Retinal pigment epithelial cell (primary cell): Measurements from ENCODE around the gene SPDYE16.
"Not testable (repeated sequence)": the region's sequence is repeated elsewhere in the genome, so short reads cannot be mapped to it uniquely, and the experiment has no call there.

Experiments used
- DNase-seq: peaks from one replicate; pipeline ENCODE4 v3.0.0-alpha.2; 2010; ENCODE audit warnings: low read depth
- H3K4me3 ChIP-seq: 2 replicates; pipeline ENCODE4 v1.5.1; 2011; ENCODE audit warnings: mild to moderate bottlenecking, low read length, control low read depth, moderate library complexity
- TF ChIP-seq, protein P1 (sequence below): conservative IDR thresholded peaks from 2 replicates; pipeline ENCODE4 v1.5.1; 2011; ENCODE audit warnings: low read depth, low read length, control low read depth, inconsistent platforms

SPDYE16 gene

DNA sequence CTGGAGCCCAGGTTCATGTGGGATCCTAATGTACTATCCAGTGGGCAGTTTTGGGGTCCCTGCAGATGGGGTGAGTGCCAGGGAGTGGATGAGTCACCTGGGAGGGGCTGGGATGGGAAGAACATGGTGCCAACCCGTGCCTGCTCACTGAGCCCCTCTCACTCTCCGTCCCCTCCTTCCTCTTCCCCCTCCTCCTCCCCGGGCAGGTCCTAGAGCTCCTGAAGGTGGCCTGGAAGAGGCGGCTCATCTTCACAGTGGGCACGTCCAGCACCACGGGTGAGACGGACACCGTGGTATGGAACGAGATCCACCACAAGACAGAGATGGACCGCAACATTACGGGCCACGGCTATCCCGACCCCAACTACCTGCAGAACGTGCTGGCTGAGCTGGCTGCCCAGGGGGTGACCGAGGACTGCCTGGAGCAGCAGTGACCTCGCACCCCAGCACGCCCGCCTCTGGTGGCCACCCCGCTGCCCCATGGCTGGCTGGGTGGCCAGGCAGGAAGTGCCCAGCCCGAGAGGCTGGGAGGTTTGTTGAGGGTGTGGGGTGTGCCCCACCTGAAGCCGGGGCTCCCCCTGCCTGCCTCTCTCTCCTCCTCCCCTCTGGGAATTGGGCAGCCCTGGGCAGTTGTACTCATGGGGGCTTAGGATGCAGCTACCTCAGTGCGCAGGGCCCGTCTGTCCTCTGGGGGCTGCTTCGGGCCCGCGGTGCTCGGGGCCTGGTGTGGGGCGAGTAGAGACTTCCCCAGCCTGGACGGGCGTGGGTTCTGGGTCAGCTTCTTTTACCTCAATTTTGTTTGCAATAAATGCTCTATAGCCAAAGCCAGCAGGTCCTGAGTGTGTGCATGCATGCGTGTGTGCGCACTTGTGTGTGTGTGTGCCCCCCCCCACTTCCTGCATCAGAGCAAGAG, 37.7 kb downstream of the SPDYE16 start:
- TF ChIP-seq, protein P1, sequence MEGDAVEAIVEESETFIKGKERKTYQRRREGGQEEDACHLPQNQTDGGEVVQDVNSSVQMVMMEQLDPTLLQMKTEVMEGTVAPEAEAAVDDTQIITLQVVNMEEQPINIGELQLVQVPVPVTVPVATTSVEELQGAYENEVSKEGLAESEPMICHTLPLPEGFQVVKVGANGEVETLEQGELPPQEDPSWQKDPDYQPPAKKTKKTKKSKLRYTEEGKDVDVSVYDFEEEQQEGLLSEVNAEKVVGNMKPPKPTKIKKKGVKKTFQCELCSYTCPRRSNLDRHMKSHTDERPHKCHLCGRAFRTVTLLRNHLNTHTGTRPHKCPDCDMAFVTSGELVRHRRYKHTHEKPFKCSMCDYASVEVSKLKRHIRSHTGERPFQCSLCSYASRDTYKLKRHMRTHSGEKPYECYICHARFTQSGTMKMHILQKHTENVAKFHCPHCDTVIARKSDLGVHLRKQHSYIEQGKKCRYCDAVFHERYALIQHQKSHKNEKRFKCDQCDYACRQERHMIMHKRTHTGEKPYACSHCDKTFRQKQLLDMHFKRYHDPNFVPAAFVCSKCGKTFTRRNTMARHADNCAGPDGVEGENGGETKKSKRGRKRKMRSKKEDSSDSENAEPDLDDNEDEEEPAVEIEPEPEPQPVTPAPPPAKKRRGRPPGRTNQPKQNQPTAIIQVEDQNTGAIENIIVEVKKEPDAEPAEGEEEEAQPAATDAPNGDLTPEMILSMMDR, result no peak
- DNase-seq, result no peak
- no peak overlapping the region for H3K4me3 ChIP-seq

DNA sequence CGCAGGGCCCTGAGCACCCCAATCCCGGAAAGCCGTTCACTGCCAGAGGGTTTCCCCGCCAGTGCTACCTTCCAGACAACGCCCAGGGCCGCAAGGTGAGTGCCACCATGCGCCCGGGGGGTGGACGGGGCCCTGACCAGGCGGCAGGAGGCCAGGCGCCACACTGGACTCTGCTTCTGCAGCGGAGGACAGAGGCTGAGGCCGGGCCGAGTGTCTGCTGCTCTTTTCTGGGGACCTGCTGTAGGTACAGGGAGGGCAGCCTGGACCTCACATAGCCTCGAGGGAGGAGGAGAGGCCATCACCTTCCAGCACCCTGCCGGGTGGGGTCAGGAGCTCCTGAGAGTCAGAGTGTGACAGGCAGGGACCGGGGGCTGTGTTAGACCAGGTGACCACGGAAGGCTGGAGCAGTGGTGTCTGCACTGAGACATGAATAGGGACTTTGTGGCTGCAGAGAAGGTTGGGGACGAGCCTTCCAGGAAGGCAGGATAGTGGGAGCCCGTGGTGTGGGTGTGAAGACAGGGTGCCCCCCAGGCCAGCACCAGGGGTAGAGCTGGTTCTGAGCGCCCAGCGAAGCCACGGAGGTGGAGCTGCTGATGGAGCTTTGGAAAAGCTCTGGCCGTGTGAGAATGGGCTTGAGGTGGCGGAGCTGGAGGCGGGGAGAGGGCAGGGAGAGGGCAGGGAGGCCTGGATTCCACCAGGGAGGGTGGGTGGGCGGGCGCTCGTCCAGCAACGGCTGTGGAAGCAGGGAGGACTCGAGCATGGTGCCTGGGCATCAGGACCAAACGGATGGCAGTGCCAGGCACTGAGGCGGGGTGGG, 38.5 kb downstream of the SPDYE16 start:
- not testable (repeated sequence) for DNase-seq

GRCh38 chr7:76503244-76503643, 39.9 kb downstream of the SPDYE16 start:
- H3K4me3 ChIP-seq, DNase-seq: not testable (repeated sequence)

More for the DNA sequence above, 38.5 kb downstream of the SPDYE16 start:
- not testable (repeated sequence) for H3K4me3 ChIP-seq

DNA sequence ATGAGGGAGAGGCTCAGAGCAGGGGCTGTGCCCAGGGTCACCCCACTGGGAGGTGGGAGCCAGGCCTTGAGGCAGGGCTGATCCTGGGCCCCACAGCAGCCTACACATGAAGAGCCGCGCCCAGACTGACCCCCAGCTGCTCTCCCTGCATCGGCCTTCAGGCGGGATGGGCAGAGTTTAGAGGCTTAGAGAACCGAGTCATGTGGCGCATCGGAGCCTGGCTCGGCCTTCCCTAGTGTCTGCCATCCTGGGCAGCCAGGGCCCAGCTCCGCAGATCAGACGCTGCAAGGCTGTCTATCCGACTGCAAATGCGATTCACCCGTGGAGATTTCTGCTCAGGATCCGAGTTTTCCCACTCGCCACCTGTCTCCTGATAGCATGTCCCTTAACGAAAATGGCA, 40.3 kb downstream of the SPDYE16 start:
- H3K4me3 ChIP-seq, result not testable (repeated sequence)
- peak; percentile 28 for DNase-seq

- H3K4me3 ChIP-seq, DNase-seq: not testable (repeated sequence)
Measured at GRCh38 chr7:76502224-76502623, 40.9 kb downstream of the SPDYE16 start.

DNA sequence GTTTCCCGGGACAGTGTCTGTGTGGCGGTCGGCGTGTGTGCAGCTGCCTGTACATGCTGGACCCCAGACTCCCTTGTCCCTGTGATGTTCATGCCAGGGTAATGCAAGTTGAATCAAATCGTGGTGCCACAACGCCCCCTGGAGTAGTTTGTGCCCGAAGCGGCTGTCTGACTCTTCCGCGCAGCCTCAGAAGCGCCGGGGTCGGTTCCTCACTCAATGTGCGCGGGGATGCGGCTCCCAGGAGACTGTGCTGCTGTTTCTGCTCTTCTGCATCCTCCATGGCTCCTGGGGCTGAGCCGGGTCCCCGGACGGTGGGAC, 43.2 kb downstream of the SPDYE16 start:
- not testable (repeated sequence) for H3K4me3 ChIP-seq, DNase-seq

GRCh38 chr7:76499201-76499923, 43.7 kb downstream of the SPDYE16 start:
- not testable (repeated sequence) for DNase-seq, H3K4me3 ChIP-seq

DNA sequence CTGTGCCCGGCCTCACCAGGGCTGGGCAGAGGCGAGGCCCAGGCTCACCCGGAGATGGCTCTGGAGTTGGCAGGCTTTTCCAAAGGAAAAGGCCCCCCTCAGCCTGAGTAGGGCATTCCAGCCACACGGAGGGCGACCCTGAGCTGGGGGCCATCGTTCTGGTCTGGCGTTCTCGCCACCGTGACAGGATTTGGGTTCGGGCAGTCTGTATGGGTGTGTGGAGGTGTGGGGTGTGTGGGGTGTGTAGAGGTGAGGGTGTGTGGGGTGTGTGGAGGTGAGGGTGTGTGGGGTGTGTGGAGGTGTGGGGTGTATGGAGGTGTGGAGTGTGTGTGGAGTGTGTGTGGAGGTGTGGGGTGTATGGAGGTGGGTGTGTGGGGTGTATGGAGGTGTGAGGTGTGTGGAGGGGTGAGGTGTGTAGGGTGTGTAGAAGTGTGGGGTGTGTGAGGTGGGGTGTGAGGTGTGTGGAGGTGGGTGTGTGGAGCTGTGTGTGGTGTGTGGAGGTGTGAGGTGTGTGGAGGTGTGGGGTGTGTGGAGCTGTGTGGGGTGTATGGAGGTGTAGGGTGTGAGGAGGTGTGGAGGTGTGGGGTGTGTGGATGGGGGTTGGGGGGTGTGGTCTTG, 44.4 kb downstream of the SPDYE16 start:
- not testable (repeated sequence) for DNase-seq, H3K4me3 ChIP-seq

- not testable (repeated sequence) for H3K4me3 ChIP-seq, DNase-seq
Measured at GRCh38 chr7:76497918-76498582, 45.0 kb downstream of the SPDYE16 start.

DNA sequence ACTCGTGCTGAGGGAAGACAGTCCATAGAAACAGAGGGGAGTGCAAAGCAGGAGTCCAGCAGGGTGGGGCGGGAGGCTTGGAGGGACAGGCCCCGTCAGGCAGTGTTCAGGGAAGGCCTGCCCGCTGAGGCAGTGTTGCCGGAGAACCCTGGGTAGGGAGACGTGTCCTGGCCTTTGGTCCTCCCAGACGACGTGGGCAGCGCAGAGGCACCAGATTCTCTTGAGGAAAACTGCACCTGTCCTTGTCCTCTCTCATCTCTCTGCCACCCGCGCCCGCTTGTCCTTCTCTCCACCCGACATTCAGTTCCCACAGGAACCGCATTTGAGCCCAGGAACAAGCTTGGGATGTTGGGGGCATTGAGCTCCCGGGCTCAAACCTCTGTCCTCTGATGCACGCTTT, 47.4 kb downstream of the SPDYE16 start:
- H3K4me3 ChIP-seq, DNase-seq: not testable (repeated sequence)

- not testable (repeated sequence) for H3K4me3 ChIP-seq, DNase-seq
Measured at GRCh38 chr7:76492139-76492538, 51.0 kb downstream of the SPDYE16 start.

- H3K4me3 ChIP-seq, result not testable (repeated sequence)
Measured at GRCh38 chr7:76487969-76488368, 55.1 kb downstream of the SPDYE16 start.

DNA sequence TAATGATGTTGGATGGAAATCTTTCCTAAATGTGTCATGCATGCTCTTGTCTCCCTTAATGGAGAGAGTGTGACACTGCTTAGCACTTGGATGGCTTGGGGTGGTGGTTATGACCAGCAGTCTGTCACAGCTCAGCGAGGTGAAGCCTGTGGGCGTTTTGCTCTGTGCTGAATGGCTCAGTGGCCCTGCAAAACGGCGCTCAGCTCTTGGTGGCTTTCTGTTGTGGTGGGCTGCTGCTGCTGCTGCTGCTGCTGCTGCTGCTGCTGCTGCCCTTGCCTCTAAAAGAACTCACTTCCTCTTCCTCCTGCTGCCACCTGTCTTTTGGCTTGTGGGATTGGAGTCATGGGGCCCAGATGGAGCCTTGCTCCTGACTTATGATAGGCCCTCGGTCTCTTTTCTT, 56.5 kb downstream of the SPDYE16 start:
- DNase-seq, H3K4me3 ChIP-seq: not testable (repeated sequence)

More at GRCh38 chr7:76487969-76488368, 55.1 kb downstream of the SPDYE16 start:
- not testable (repeated sequence) for DNase-seq

DNA sequence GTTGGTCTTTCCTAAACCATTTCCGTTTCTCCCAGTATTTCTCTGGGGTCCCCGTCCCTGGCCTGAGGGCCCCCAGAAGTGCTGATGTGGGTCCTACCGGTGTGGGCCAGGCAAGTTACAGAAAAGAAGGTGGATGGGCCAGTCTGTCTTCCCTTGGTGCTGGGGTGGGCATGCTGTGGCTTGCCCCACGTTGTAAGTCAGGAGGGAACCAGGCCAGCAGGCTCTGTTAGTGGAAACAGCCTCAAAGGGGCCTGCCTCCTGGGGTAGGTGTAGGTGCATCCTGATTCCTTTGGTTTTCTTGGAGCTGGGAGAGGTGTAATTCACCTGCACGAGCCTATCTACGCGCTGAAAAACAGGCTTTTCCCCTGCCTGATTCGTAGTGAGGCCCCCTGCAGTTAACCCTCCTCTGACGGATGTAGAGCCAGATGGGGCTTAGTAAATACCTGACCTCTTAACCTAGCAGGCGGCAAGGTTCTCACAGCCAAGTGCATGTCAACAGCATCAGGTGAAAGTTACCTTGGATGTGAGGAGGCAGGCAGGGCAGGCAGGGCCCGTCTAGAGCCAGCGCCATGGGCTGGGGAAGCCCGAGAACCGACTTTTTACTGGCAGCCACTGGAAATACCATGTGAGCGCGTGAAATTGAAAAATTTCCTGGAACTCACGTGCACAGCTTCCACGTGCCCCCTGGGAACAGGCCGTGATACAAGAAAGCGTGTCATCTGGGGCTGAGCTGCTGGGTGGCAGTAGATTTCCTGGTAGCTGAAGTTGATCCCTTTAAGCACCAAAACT, 57.1 kb downstream of the SPDYE16 start:
- DNase-seq, H3K4me3 ChIP-seq: not testable (repeated sequence)

DNA sequence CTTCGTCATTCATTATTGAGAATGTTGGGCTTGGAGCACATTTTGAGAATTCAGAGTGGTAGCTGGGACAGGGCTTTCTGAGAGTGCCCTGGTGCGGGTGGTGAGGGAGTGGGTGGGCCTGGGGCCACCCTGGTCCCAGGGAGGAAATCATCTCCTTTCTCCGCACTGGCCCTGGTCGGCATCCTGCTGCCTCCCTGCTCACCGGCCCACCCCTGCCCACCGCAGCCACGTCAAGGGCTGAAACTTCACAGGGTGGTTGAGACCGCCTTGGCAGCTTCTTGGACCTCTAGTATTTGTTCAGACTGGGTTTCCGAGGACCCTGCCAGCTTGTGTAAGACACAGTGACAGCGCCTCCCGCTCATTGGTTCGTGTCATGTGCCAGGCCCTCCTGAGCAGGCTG, 58.6 kb downstream of the SPDYE16 start:
- DNase-seq, H3K4me3 ChIP-seq: not testable (repeated sequence)

DNA sequence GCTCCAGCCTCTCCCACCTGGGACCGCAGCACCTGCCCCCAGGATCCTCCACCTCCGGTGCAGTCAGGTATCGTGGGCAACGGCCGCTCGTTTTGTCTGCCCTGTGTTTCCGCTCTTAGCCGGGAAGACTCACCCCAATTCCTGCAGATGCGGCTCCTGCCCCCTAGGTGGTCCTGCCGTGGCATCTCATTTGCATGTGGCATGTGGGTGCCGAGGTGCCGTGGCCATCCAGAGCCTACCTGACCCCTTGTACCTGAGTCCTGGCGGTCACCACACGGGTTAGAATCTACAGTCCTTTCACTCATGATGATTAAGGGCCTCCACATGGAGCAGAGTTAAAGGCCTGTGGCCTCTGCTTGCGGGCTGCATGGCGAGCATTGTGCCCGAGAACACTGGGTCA, 60.0 kb downstream of the SPDYE16 start:
- not testable (repeated sequence) for DNase-seq, H3K4me3 ChIP-seq

DNA sequence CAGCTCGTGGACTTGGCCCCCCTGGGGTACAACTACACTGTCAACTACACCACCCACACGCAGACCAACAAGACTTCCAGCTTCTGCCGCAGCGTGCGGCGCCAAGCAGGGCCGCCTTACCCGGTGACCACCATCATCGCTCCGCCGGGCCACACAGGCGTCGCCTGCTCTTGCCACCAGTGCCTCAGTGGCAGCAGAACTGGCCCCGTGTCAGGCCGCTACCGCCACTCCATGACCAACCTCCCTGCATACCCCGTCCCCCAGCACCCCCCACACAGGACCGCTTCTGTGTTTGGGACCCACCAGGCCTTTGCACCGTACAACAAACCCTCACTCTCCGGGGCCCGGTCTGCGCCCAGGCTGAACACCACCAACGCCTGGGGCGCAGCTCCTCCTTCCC, 60.4 kb downstream of the SPDYE16 start:
- not testable (repeated sequence) for H3K4me3 ChIP-seq, DNase-seq
